Suprapubic skin (tissue), 3 donors: ENCODE measurements around the gene RRBP1.

Source experiments
- CTCF ChIP-seq, 2 donors: fragments of 200-600 bp in 1 of 2; fragments of 450-650 bp in 1 of 2; sonication (generic) in 1 of 2; IDR thresholded peaks; one replicate each; pipeline ENCODE4 v1.5.1; 2016 to 2019; ENCODE audit warnings: antibody characterized with exemption in 2 of 2, mild to moderate bottlenecking in 1 of 2, moderate library complexity in 1 of 2
- POLR2A ChIP-seq, 2 donors: fragments of 450-650 bp; IDR thresholded peaks; one replicate each; pipeline ENCODE4 v1.6.1; 2017; ENCODE audit warnings: antibody characterized with exemption in 2 of 2, mild to moderate bottlenecking in 2 of 2, moderate library complexity in 2 of 2

- TF ChIP-seq POLR2A (IDR thresholded peaks at IDR 0.05) = no peak
- no peak for TF ChIP-seq CTCF (IDR thresholded peaks at IDR 0.05)
Observed at GRCh38 chr20:17665756-17666155, 16.3 kb downstream of the RRBP1 start.
